ENCODE results near the gene SMARCA4.
"Not testable (repeated sequence)": the region's sequence is repeated elsewhere in the genome, so short reads cannot be mapped to it uniquely, and the experiment has no call there.

DNA sequence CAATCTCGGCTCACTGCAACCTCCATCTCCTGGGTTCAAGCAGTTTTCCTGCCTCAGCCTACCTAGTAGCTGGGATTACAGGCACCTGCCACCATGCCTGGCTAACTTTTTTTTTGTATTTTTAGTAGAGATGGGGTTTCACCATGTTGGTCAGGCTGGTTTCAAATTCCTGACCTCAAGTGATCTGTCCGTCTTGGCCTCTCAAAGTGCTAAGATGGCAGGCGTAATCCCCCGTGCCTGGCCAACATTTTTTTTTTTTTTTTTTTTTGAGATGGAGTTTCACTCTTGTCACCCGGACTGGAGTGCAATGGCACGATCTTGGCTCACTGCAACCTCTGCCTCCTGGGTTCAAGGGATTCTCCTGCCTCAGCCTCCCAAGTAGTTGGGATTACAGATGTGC is 31.3 kb downstream of the SMARCA4 start:
- not testable (repeated sequence) for TF ChIP-seq CTCF, POLR2A (IDR thresholded peaks at IDR 0.05)
